Activated B cell treated with CpG ODN at 0.5 μM for 24 hours (primary cell): Measurements from ENCODE around the gene MGARP. TPM values are rescaled to one million over a fixed set of nuclear protein-coding genes. Genes with fewer than 3 reads are reported as not detected.
A peak's percentile ranks its signal among the peaks of the same experiment; 100 is the strongest.

Experiments
- ATAC-seq: fragments of 200-7000 bp; cut with Tn5 transposase; one replicate; pipeline ENCODE4 v1.10.0; 2021; ENCODE audit warnings: low read depth, mild to moderate bottlenecking, moderate library complexity
- CTCF ChIA-PET: fragments of 350-600 bp; sonication (Branson Sonifier 250); formaldehyde crosslinking; loops from one replicate; lab custom pipeline; 2021; ENCODE audit warnings: antibody characterized with exemption; lab: Charles Lee
- POLR2A ChIA-PET: fragments of 350-600 bp; sonication (Branson Sonifier 250); formaldehyde crosslinking; loops from one replicate; lab custom pipeline; 2021; ENCODE audit warnings: antibody characterized with exemption; lab: Charles Lee
- DNase-seq: peaks from one replicate; pipeline ENCODE4 v3.0.0; 2022
- H3K27ac Mint-ChIP-seq: one replicate; pipeline ENCODE4 v1.8.0; 2020; ENCODE audit warnings: mixed read lengths
- H3K27me3 Mint-ChIP-seq: one replicate; pipeline ENCODE4 v1.8.0; 2021; ENCODE audit warnings: mixed read lengths
- H3K36me3 Mint-ChIP-seq: one replicate; pipeline ENCODE4 v1.8.0; 2021; ENCODE audit warnings: low read depth, mixed read lengths
- H3K4me1 Mint-ChIP-seq: one replicate; pipeline ENCODE4 v1.8.0; 2021; ENCODE audit warnings: mixed read lengths
- H3K4me3 Mint-ChIP-seq: one replicate; pipeline ENCODE4 v1.8.0; 2020; ENCODE audit warnings: mild to moderate bottlenecking, mixed read lengths
- H3K9me3 Mint-ChIP-seq: one replicate; pipeline ENCODE4 v1.8.0; 2020; ENCODE audit warnings: mixed read lengths
- CTCF ChIP-seq: fragments of 200-600 bp; IDR thresholded peaks from one replicate; pipeline ENCODE4 v1.8.0; 2022; ENCODE audit warnings: antibody characterized with exemption, mild to moderate bottlenecking
- intact Hi-C: fragments of 100-400 bp; cut with micrococcal nuclease; formaldehyde crosslinking; loops from one replicate; pipeline ENCODE4 v1.15.1; 2024
- total RNA-seq: library from RNA; stranded (reverse); gene quantifications from 2 replicates; pipeline ENCODE4 v1.2.3, GENCODE V29; 2022

Gene MGARP
- total RNA-seq, 1 donor from 2014 or later = not detected

GRCh38 chr4:139295942-139296299 is 15.9 kb upstream of the MGARP start:
- TF ChIP-seq CTCF = peak; percentile 45
- Mint-ChIP-seq H3K4me3 (peak overlapping the region; percentile 97), H3K27me3 (no peaks in the 10 kb centered on the region), H3K36me3 (peaks cover 31% of the 10 kb centered on the region), H3K4me1 (peaks cover 20% of the 10 kb centered on the region), H3K27ac (peak overlapping the region; percentile 98), H3K9me3 (no peaks in the 10 kb centered on the region)
- CTCF ChIA-PET = interaction anchor here (0.6 to 3.1 kb wide), 31 partner anchors 10 to 1455 kb away, joined by 3 to 54 read pairs (median 4); partner anchors contain the start of genes ELF2 and MGARP
- POLR2A ChIA-PET = interaction anchor here (0.5 to 2.6 kb wide), 15 partner anchors 12 to 315 kb away, joined by 3 to 24 read pairs (median 5); partner anchors contain the start of genes ELF2 and SETD7
- DNase-seq = no peak
- intact Hi-C loops = loop anchor here (1.0 kb wide), 7 partner anchors 17 to 266 kb away; no protein-coding TSS in a partner anchor
- ATAC-seq = no peak

- H3K4me3 Mint-ChIP-seq = peak overlapping the region; percentile 97
- CTCF ChIA-PET = interaction anchor here (0.6 to 3.1 kb wide), 32 partner anchors 10 to 1455 kb away, joined by 3 to 54 read pairs (median 4); partner anchors contain the start of genes ELF2 and MGARP
Measured at GRCh38 chr4:139295206-139295941, 15.3 kb upstream of the MGARP start.

GRCh38 chr4:139286186-139286698 is 6.2 kb upstream of the MGARP start:
- no peak for TF ChIP-seq CTCF
- ATAC-seq = no peak
- Mint-ChIP-seq H3K36me3 (peaks cover 37% of the 10 kb centered on the region), H3K4me1 (no peaks in the 10 kb centered on the region), H3K9me3 (peaks cover 4% of the 10 kb centered on the region), H3K27me3 (peaks cover under 1% of the 10 kb centered on the region), H3K27ac (no peak overlapping the region), H3K4me3 (no peak overlapping the region)
- CTCF ChIA-PET = no interaction called here
- DNase-seq = no peak
- POLR2A ChIA-PET = interaction anchor here (0.7 to 1.2 kb wide), 2 partner anchors 9 to 237 kb away, joined by 3 to 5 read pairs; no protein-coding TSS in a partner anchor
- intact Hi-C loops = no loop called here

More at GRCh38 chr4:139295206-139295941, 15.3 kb upstream of the MGARP start:
- peaks cover 15% of the 10 kb centered on the region for H3K4me1 Mint-ChIP-seq
- DNase-seq (peak; percentile 98), ATAC-seq (peak; percentile 93)
- peak overlapping the region; percentile 98 for H3K27ac Mint-ChIP-seq
- TF ChIP-seq CTCF = peak; percentile 90
- intact Hi-C loops = loop anchor here (1.0 kb wide), 7 partner anchors 16 to 265 kb away; no protein-coding TSS in a partner anchor
- H3K27me3 Mint-ChIP-seq = no peaks in the 10 kb centered on the region
- POLR2A ChIA-PET = interaction anchor here (0.5 to 2.6 kb wide), 18 partner anchors 9 to 314 kb away, joined by 3 to 24 read pairs (median 5); partner anchors contain the start of genes ELF2 and SETD7
- H3K36me3 Mint-ChIP-seq = peaks cover 32% of the 10 kb centered on the region
- no peaks in the 10 kb centered on the region for H3K9me3 Mint-ChIP-seq

GRCh38 chr4:139282721-139283075 is 2.7 kb upstream of the MGARP start:
- peaks cover 11% of the 10 kb centered on the region for H3K36me3 Mint-ChIP-seq
- ChIA-PET POLR2A (interaction anchor here (0.7 kb wide), 1 partner anchor 8 kb away, joined by 4 read pairs; no protein-coding TSS in a partner anchor), CTCF (no interaction called here)
- H3K4me3 Mint-ChIP-seq = no peak overlapping the region
- no peak for DNase-seq
- no peak for ATAC-seq
- H3K27ac Mint-ChIP-seq = no peak overlapping the region
- TF ChIP-seq CTCF = no peak
- peaks cover 20% of the 10 kb centered on the region for H3K4me1 Mint-ChIP-seq
- H3K27me3 Mint-ChIP-seq = peaks cover 25% of the 10 kb centered on the region
- intact Hi-C loops = no loop called here
- H3K9me3 Mint-ChIP-seq = peaks cover 4% of the 10 kb centered on the region
